Endothelial cell of umbilical vein (primary cell): ENCODE data around the gene THSD4. TPM values are rescaled to one million over a fixed set of nuclear protein-coding genes. Genes with fewer than 3 reads are reported as not detected.

Experiments used
- BruUV-seq: library from RNA; stranded (reverse); fragments of 400-500 nt; replicated peaks from 2 replicates; lab custom pipeline; 2021; lab: Mats Ljungman, UMichigan
- CTCF ChIA-PET: fragments of 300-600, 350-600 bp; sonication (Branson Sonifier 250); formaldehyde crosslinking; loops from one replicate; lab custom pipeline; 2021; ENCODE audit warnings: antibody characterized with exemption, inconsistent platforms; lab: Charles Lee
- POLR2A ChIA-PET: fragments of 300-600, 350-600 bp; sonication (Branson Sonifier 250); formaldehyde crosslinking; loops from one replicate; lab custom pipeline; 2021; ENCODE audit warnings: antibody characterized with exemption, inconsistent platforms; lab: Charles Lee
- DNase-seq: peaks from one replicate; pipeline ENCODE4 v3.0.0-alpha.2; 2011; ENCODE audit warnings: low read depth, low spot score
- FAIRE-seq: peaks from 2 replicates; lab custom pipeline; 2011; peaks lifted over from hg19 to GRCh38; lab: Jason Lieb, UNC
- H2AFZ ChIP-seq: 2 replicates; pipeline ENCODE4 v1.6.0; 2012; ENCODE audit warnings: low read depth, low read length, control low read depth, inconsistent platforms
- H3K27ac ChIP-seq: 2 replicates; pipeline ENCODE4 v1.5.1; 2011; ENCODE audit warnings: low read depth, mild to moderate bottlenecking, control low read depth, low read length, moderate library complexity; ENCODE audit not compliant: insufficient read depth
- H3K27me3 ChIP-seq, 2 experiments: 2 replicates each; pipeline versions ENCODE4 v1.6.0 to v1.6.1; 2011; ENCODE audit warnings: low read length in 2 of 2, mixed read lengths in 1 of 2; ENCODE audit not compliant: control insufficient read depth in 2 of 2, insufficient read depth in 2 of 2
- H3K36me3 ChIP-seq, 2 experiments: 2 replicates in 1 of 2; 3 replicates in 1 of 2; pipeline ENCODE4 v1.5.1; 2011; ENCODE audit warnings: low read length in 2 of 2, mild to moderate bottlenecking in 1 of 2, moderate library complexity in 1 of 2; ENCODE audit not compliant: control insufficient read depth in 2 of 2, insufficient read depth in 2 of 2; ENCODE audit errors: extremely low read depth in 1 of 2
- H3K4me1 ChIP-seq: 3 replicates; pipeline ENCODE4 v1.5.1; 2011; ENCODE audit warnings: mild to moderate bottlenecking, low read length; ENCODE audit not compliant: control insufficient read depth, insufficient read depth; ENCODE audit errors: extremely low read depth
- H3K4me2 ChIP-seq: 2 replicates; pipeline ENCODE4 v1.6.1; 2011; ENCODE audit warnings: low read length, control low read depth, mixed read lengths; ENCODE audit not compliant: insufficient read depth
- H3K4me3 ChIP-seq, 3 experiments: fragments of 200-600 bp in 1 of 3; sonication (generic), shearing (Covaris generic) in 1 of 3; replicated peaks in 1 of 3; 2 replicates each; pipeline ENCODE4 v1.5.1; 2011 to 2016; ENCODE audit warnings: control low read depth in 3 of 3, low read length in 3 of 3, mild to moderate bottlenecking in 2 of 3, inconsistent platforms in 1 of 3, low read depth in 1 of 3, moderate library complexity in 1 of 3; ENCODE audit not compliant: insufficient read depth in 1 of 3
- H3K79me2 ChIP-seq: 2 replicates; pipeline ENCODE4 v1.6.0; 2012; ENCODE audit warnings: low read length, inconsistent platforms; ENCODE audit not compliant: control insufficient read depth, insufficient read depth
- H3K9ac ChIP-seq: replicated peaks from 2 replicates; pipeline ENCODE3; 2011; ENCODE audit warnings: low read length, control low read depth; ENCODE audit not compliant: insufficient read depth; ENCODE audit errors: extremely low read depth
- H3K9me1 ChIP-seq: replicated peaks from 3 replicates; pipeline ENCODE4 v1.6.0; 2011; ENCODE audit warnings: mild to moderate bottlenecking, low read length; ENCODE audit not compliant: control insufficient read depth, insufficient read depth; ENCODE audit errors: extremely low read depth
- H3K9me3 ChIP-seq: replicated peaks from 2 replicates; pipeline ENCODE4 v1.5.1; 2012; ENCODE audit warnings: low read length, inconsistent platforms; ENCODE audit not compliant: control insufficient read depth, insufficient read depth
- H4K20me1 ChIP-seq: replicated peaks from 2 replicates; pipeline ENCODE3; 2011; ENCODE audit warnings: mild to moderate bottlenecking, low read length; ENCODE audit not compliant: control insufficient read depth, insufficient read depth; ENCODE audit errors: extremely low read depth
- EZH2 ChIP-seq: IDR thresholded peaks from 2 replicates; pipeline ENCODE4 v1.6.1; 2012; ENCODE audit warnings: borderline replicate concordance, low read depth, mild to moderate bottlenecking, moderate library complexity, low read length, inconsistent platforms; ENCODE audit not compliant: severe bottlenecking
- FOS ChIP-seq: IDR thresholded peaks from 2 replicates; pipeline ENCODE4 v1.6.1; 2011; ENCODE audit warnings: mild to moderate bottlenecking, low read length, moderate library complexity, borderline replicate concordance; ENCODE audit not compliant: insufficient read depth
- GATA2 ChIP-seq: IDR thresholded peaks from 2 replicates; pipeline ENCODE4 v1.7.0; 2011; ENCODE audit warnings: low read depth, mild to moderate bottlenecking, moderate library complexity, mixed read lengths, low read length; ENCODE audit not compliant: insufficient read length, insufficient read depth
- JUN ChIP-seq: IDR thresholded peaks from 2 replicates; pipeline ENCODE4 v1.6.1; 2011; ENCODE audit warnings: borderline replicate concordance, low read depth; ENCODE audit not compliant: insufficient read length, insufficient read depth
- MAX ChIP-seq: IDR thresholded peaks from 2 replicates; pipeline ENCODE4 v1.6.1; 2011; ENCODE audit not compliant: insufficient read depth, insufficient read length
- MYC ChIP-seq: IDR thresholded peaks from one replicate; pipeline ENCODE4 v1.6.1; 2011; ENCODE audit warnings: mild to moderate bottlenecking, low read depth, low read length
- POLR2A ChIP-seq: IDR thresholded peaks from 2 replicates; pipeline ENCODE4 v1.6.1; 2012; ENCODE audit warnings: low read depth, mild to moderate bottlenecking, control low read depth, low read length
- POLR2AphosphoS5 ChIP-seq: IDR thresholded peaks from 2 replicates; pipeline ENCODE4 v1.6.1; 2012; ENCODE audit warnings: low read depth, mild to moderate bottlenecking, control low read depth, low read length, moderate library complexity; ENCODE audit not compliant: insufficient read depth
- dilution Hi-C: fragments of 300-500 bp; cut with MboI; formaldehyde crosslinking; loops from one replicate; pipeline ENCODE4 v1.15.0; 2019; ENCODE audit warnings: low sequenced_read_pairs; ENCODE audit not compliant: extremely low pct_ligation_motif_present
- intact Hi-C: fragments of 100-400 bp; cut with micrococcal nuclease; formaldehyde crosslinking; loops from one replicate; pipeline ENCODE4 v1.10.0; 2022
- polyA plus RNA-seq, 4 experiments: library from polyadenylated mRNA; depleted of rRNA in 3 of 4; stranded (reverse) in 3 of 4; unstranded in 1 of 4; fragments of >200 nt; gene quantifications; 2 replicates each; pipeline versions ENCODE4 v1.2.1 to v1.2.3, GENCODE V29; 2011 to 2012; ENCODE audit warnings: missing spikeins in 1 of 4
- total RNA-seq: library from RNA; stranded (reverse); gene quantifications from 2 replicates; pipeline ENCODE4 v1.2.3, GENCODE V29; 2021
- TF ChIP-seq, protein P1 (sequence below), 2 donors: IDR thresholded peaks; 1 replicate in 1 of 2; 2 replicates in 1 of 2; pipeline ENCODE4 v1.5.1; 2011; ENCODE audit warnings: low read length in 2 of 2, mild to moderate bottlenecking in 2 of 2, moderate library complexity in 2 of 2, control low read depth in 1 of 2, inconsistent platforms in 1 of 2, low read depth in 1 of 2; ENCODE audit not compliant: insufficient read depth in 1 of 2; ENCODE audit errors: extremely low read depth in 1 of 2

Gene THSD4
- total and polyA plus RNA-seq, 2 donors (not counting 3 experiments of a cell fraction or from before 2014, with no cell fraction given): 9.9 to 25.4 TPM

GRCh38 chr15:71244250-71244649, 129.0 kb downstream of the THSD4 start:
- FAIRE-seq (no peak), DNase-seq (no peak)
- Histone ChIP-seq H3K27me3 (no peaks in the 10 kb centered on the region), H3K9me1 (no peaks in the 10 kb centered on the region), H3K9ac (no peak overlapping the region), H3K4me3 (no peak overlapping the region), H3K27ac (no peak overlapping the region), H4K20me1 (no peaks in the 10 kb centered on the region), H3K4me2 (no peak overlapping the region), H3K9me3 (no peaks in the 10 kb centered on the region), H3K4me1 (no peaks in the 10 kb centered on the region), H3K79me2 (no peaks in the 10 kb centered on the region), H2AFZ (no peak overlapping the region), H3K36me3 (no peaks in the 10 kb centered on the region)
- dilution Hi-C loops: no loop called here
- BruUV-seq: no TSS peak
- intact Hi-C loops: no loop called here
- ChIA-PET POLR2A (no interaction called here), CTCF (interaction anchor here (0.8 kb wide), 1 partner anchor 328 kb away, joined by 6 read pairs; no protein-coding TSS in a partner anchor)
- TF ChIP-seq POLR2AphosphoS5 (no peak), MAX (no peak), GATA2 (no peak), FOS (no peak), POLR2A (no peak), MYC (no peak), JUN (no peak)

DNA sequence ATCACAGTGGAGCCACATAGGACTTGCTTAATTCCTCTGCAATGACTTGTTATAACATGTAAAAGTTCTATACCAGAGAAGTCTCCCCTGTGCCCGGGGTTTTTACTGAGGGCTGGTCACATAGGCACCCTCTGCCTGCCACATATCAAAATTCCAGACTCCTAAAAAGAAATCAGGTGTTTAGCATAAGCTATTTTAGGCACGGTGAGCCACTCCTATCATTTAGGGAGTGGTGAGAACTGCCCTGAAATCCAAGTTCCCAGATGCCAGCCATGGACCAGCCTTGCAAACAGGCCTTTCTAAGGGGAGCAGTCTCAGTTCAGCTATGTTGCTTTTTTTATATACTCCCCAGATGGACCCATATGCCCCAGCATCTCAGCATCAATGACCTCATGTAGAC, 130.3 kb downstream of the THSD4 start:
- dilution Hi-C loops: no loop called here
- no peak overlapping the region for H3K4me2 ChIP-seq

More for the DNA sequence above, 130.3 kb downstream of the THSD4 start:
- FAIRE-seq (no peak), DNase-seq (no peak)
- Histone ChIP-seq H3K9me3 (no peaks in the 10 kb centered on the region), H3K27me3 (no peaks in the 10 kb centered on the region), H3K9me1 (no peaks in the 10 kb centered on the region), H4K20me1 (no peaks in the 10 kb centered on the region), H3K36me3 (no peaks in the 10 kb centered on the region), H2AFZ (no peak overlapping the region), H3K4me1 (peaks cover 11% of the 10 kb centered on the region), H3K9ac (no peak overlapping the region), H3K4me3 (no peak overlapping the region), H3K79me2 (no peaks in the 10 kb centered on the region), H3K27ac (no peak overlapping the region)
- intact Hi-C loops: no loop called here
- POLR2A ChIA-PET: no interaction called here
- no TSS peak for BruUV-seq
- CTCF ChIA-PET: interaction anchor here (1.1 to 1.2 kb wide), 2 partner anchors 12 to 195 kb away, joined by 3 read pairs; no protein-coding TSS in a partner anchor
- TF ChIP-seq EZH2 (no peak), MAX (no peak), POLR2AphosphoS5 (no peak), GATA2 (no peak), MYC (no peak), POLR2A (no peak), FOS (no peak), JUN (no peak)
- TF ChIP-seq, protein P1, sequence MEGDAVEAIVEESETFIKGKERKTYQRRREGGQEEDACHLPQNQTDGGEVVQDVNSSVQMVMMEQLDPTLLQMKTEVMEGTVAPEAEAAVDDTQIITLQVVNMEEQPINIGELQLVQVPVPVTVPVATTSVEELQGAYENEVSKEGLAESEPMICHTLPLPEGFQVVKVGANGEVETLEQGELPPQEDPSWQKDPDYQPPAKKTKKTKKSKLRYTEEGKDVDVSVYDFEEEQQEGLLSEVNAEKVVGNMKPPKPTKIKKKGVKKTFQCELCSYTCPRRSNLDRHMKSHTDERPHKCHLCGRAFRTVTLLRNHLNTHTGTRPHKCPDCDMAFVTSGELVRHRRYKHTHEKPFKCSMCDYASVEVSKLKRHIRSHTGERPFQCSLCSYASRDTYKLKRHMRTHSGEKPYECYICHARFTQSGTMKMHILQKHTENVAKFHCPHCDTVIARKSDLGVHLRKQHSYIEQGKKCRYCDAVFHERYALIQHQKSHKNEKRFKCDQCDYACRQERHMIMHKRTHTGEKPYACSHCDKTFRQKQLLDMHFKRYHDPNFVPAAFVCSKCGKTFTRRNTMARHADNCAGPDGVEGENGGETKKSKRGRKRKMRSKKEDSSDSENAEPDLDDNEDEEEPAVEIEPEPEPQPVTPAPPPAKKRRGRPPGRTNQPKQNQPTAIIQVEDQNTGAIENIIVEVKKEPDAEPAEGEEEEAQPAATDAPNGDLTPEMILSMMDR (IDR thresholded peaks at IDR 0.05; ENCODE audit: extremely low read depth in 1 of 2, insufficient read depth in 1 of 2, low read depth in 1 of 2, low read length in 2 of 2): no peak
